ENCODE data around the gene HSFX2.
"Not testable (repeated sequence)": the region's sequence is repeated elsewhere in the genome, so short reads cannot be mapped to it uniquely, and the experiment has no call there.

- not testable (repeated sequence) for TF ChIP-seq EZH2 (IDR thresholded peaks at IDR 0.05); POLR2AphosphoS5 (IDR thresholded peaks at IDR 0.05; ENCODE audit: borderline replicate concordance, low read depth, low read length)
Observed at GRCh38 chrX:149550454-149550853, 44.7 kb downstream of the HSFX2 start.
